Left kidney (tissue), 8 donors: Measurements from ENCODE around the gene MAP1LC3C. TPM values are rescaled to one million over a fixed set of nuclear protein-coding genes. Genes with fewer than 3 reads are reported as not detected.
A peak's percentile ranks its signal among the peaks of the same experiment; 100 is the strongest.

ENCODE experiments used
- DNase-seq: peaks from one replicate; pipeline ENCODE4 v3.0.0-alpha.2; 2013
- long read RNA-seq, 8 donors: transcript quantifications; one replicate each; lab custom pipeline, GENCODE V29; 2026
- polyA plus RNA-seq: library from polyadenylated mRNA; unstranded; fragments of 120-200 nt; gene quantifications from one replicate; pipeline ENCODE4 v1.2.1, GENCODE V29; 2013; ENCODE audit not compliant: insufficient read length

MAP1LC3C gene
- polyA plus RNA-seq, result 1.2 TPM
- long read RNA-seq, donor 1, result 0 reads
- long read RNA-seq, donor 2, result 0 reads
- long read RNA-seq, donor 3, partial matches to known transcripts, result 0 of 1 reads
- long read RNA-seq, donor 3, other reads (novel, unspliced or antisense), result 0 of 1 reads
- long read RNA-seq, donor 4, result 0 reads
- long read RNA-seq, donor 5, result 0 reads
- long read RNA-seq, donor 6, result 0 reads
- long read RNA-seq, donor 7, result 0 reads
- long read RNA-seq, donor 8, partial matches to known transcripts, result 0 of 1 reads
- long read RNA-seq, donor 8, other reads (novel, unspliced or antisense), result 0 of 1 reads

DNA sequence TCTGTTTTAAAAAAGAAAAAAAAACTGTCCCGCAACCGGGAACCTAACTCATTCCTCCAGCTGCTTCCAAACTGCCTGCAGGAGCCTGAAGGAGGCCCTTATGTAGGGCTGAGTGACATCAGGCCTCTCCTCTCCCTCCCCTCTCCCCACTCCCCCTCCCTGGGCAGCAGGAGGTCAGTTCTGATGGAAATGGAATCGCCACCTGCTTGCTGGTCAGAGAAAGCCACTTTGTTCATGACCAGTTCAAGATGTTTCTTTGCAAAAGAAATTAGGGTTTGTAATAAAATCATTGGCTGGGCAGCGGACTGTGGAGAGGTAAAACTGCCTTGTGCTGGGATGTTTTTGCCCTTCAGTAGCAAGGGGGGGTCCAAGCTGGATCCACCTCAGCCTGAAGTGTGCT, at the start of gene MAP1LC3C:
MAP1LC3C (minus strand) TSS at position 73 of the 400 bp plus-strand sequence. CDS start 90 bp downstream, outside the sequence.
- no peak for DNase-seq

DNA sequence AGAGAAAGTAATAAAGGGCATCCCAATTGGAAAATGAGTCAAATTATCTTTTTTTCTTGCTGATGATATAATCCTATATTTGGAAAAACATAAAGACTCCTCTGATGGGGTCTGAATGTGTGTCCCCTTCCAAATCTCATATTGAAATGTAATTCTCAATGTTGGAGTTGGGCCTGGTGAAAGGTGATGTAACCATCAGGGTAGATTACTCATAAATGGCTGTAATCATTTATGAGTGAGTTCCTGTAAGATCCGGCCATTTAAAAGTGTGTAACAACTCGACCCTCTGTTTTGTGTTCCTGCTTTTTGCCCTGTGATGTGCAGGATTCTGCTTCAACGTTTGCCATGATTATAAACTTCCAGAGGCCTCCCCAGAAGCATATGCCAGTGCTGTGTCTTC, 44.3 kb upstream of the MAP1LC3C start:
- DNase-seq, result no peak

DNA sequence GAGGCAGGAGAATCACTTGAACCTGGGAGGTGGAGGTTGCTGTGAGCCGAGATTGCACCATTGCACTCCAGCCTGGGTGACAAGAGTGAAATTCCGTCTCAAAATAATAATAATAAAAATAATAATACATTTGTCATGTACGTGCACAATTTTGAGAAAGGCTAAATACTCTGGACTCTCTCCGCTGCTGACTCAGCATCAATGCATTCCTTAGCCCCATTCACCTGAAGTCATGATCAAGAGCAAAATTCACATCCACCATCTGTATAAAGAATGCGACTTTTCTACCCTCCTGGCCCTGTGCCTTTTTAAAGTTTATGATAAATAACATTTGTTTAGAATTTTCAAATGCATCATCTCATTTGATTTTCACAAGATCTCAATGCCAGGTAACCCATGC, 35.5 kb upstream of the MAP1LC3C start:
- no peak for DNase-seq

DNA sequence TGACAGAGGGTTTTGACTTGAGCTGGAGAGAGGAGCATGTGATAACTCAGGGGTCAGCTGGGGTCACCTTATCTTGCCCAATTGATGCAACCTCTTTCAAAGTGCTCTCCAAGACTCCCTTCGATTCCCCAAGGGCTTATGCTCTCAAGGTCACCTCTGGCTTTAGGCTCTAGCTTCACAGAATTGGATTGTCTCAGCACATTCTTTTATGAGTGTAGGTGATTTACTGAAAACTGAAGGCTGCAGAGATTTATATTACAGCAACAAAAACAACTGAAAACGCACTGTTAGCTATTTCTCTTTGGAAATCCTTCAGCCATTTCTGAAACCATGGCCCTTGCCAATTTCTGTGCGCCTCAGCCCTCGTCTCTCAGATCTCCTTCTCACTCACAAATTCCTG, 34.5 kb upstream of the MAP1LC3C start:
- peak; percentile 32 for DNase-seq

DNA sequence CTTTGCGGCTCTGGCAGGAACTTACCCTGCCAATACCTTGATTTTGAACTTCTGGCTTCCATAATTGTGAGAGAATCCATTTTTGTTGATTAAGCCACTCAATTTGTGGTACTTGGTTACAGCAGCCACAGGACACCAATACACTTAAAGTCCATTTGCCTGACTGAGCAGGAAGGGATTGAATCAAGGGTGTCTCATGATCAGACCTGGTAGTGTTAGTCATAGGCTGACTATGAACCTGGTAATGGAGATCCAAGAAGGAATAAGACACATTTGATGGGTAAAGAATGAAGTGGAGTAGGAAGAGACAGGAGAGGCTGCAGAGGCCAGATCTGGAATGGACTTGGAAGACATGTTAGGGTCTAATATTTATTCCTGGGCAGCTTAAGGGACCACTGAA, 31.2 kb upstream of the MAP1LC3C start:
- no peak for DNase-seq

DNA sequence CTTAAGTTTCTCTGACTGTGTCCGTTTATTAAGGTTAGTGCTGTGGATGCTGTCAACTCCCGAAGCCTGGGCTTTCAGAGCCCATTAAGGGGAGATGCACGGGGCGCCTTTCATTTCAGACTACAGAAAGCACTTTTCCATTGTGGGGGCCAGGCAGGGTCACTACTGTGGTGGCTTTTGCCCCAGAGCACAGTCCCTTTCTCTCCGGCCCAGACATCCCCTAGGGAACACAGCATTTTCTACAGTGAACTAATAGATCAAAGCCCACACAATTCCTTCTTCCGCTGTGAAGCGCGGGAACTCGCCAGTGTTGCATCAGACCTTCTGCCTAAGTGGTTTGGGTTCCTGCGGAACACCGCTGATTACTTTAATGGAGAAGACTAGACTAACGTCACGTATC, 26.8 kb upstream of the MAP1LC3C start:
- no peak for DNase-seq

DNA sequence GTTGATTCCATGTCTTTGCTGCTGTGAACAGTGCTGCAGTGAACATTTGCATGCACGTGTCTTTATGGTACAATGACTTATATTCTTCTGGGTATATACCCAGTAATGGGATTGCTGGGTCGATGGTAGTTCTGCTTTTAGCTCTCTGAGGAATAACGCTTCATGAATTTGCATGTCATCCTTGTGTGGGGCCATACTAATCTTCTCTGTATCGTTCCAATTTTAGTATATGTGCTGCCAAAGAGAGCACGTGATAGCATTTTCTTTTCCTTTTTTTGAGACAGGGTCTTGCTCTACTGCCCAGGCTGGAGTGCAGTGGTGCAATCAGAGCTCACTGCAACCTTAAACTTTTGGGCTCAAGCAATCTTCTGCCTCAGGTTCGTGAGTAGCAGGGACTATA, 24.9 kb upstream of the MAP1LC3C start:
- DNase-seq, result no peak

DNA sequence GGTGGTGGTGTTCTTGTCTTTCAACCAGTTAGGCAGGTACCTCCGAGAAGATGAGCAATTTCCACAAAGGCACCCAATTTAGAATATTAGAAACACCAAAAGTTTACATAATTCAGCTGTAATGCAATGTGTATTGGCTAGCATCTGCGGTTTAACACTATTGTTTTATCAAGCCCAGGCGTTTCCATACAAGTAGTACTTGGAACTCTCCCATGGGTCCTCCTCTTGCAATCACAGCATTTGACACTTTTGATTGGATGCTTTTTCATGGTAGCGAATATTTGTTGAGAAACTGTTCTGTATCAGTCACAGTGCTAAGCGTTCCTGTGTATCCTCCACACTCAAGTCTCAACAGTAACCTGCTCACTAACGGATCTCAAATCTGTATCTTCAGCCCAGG, 20.1 kb upstream of the MAP1LC3C start:
- DNase-seq, result no peak

DNA sequence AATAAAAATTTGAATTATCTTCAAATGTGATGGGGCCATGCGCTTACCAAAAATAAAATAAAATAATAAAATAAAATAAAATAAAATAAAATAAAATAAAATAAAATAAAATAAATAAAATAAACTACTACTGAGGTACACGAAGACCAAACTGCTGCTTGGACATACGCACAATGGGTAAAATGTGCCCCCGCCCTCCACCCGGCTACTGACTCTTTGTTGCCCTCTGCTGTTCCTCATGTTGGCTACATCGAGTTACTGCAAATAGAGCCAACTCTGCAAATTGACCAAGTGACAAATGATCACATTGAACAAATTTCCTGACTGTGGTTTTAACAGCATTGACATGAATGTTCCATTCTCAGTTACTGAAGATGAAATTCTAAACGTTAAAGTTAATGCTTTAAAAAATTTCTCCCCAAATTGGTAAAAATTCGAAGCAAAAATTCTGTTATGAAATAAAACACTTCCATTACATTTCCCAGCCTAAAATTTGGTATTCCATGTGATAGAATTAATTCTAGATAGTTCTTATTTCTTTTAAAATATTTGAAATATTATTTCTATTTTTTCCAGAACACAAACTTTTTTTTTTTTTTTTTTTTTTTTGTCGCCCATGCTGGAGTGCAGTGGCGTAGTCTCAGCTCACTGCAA, 18.8 kb upstream of the MAP1LC3C start:
- DNase-seq, result peak; percentile 19

DNA sequence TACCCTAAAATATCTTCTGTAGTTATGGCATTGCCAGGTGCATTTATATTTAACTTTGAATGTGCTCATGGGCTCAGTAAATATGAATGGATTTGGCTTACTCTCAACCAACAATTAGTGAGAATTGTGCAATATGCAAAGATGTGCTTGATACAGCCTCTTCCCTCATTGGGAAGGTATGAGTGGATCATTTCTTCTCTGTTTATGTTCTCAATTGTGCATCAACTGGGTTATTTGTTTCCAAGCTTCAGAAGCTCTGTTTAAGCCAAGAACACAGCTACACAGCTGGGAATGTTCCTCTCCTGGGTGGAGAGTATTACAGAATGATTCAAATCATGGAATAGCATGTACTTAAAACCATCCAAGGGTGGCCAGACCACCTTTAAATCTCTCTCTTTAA, 17.6 kb upstream of the MAP1LC3C start:
- DNase-seq, result no peak

DNA sequence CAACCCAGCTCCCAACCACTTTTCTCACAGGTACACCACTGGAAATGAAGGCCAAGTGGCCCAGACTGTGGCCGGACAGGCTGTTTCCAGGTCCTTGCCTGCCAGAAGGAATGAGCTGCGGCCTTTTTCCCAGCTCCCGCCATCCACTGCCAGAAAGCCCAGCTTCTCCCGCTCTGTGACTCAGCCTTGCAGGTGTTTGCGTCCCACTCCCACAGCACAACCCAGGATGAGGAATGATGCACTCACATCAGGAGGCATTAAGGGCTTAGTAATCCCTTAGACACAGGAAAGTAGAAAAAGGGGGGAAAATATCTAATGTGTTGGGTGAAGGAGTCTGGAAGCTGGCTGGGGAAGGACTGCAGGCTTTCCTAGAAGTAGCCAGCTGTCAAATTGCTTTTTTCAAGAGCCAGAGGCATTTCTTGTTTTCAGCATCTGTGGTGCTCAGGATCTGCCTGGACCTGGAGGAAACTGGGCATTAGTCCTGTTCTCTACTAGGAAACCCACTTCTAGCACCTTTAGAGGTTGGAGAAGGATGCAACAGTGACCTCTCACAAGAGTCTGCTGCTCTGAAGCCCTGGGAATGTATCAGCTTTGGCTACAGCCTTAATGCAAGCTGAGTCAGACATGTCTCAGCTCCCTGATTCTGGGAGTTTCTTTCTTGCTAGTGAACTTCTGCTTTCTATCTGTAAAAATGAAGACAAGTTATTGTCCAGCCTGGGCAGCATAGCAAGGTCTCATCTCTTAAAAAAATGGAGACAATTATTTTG, 13.2 kb upstream of the MAP1LC3C start:
- DNase-seq, result no peak

DNA sequence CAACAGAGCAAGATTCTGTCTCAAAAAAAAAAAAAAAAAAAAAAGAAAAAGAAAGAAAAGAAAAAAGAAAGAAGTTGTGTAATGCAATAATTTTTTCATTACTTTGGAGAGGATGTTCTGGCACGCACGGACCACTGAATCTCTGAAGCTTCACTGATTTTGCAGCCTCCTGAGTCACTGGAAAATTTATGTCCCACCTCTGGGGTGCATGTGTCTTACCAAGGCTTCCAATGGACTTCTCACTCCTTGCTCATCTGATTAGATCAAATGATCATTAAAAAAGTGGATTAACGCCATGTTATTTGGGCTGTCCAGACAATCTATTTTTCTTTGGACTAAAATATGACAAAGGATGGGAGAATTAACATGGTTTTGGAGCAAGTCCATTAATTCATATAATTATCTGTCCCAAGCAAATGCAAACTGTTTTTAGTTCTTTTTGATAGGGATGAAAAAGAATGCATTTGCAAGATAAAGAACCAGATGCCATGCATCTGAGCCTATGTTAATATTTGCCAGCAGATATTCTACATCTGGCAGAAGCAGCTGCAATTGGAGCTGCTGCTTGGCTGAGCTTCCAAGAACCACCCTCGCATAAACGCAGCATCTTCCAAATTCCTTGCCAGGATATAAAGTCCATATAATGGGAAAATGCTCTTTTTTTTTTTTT, 10.1 kb upstream of the MAP1LC3C start:
- no peak for DNase-seq

DNA sequence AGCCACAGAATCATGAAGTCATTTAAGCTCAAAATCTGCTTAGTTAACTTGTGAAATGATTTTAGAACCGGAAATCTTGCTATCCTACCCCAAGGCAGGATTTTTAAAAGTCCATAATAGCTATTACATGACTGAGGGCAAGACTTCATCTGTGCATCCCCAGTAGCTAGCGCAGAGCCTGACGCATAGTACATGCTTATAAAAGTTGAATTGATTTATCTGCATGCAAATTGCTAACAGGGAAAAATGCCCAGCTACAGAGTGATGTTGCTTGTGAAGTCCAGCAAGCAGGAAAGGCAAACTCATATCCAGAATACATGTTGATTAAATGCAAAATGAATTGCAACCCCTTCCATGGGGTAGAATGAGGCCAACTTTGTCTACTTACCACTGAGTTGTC, 8.1 kb upstream of the MAP1LC3C start:
- no peak for DNase-seq

DNA sequence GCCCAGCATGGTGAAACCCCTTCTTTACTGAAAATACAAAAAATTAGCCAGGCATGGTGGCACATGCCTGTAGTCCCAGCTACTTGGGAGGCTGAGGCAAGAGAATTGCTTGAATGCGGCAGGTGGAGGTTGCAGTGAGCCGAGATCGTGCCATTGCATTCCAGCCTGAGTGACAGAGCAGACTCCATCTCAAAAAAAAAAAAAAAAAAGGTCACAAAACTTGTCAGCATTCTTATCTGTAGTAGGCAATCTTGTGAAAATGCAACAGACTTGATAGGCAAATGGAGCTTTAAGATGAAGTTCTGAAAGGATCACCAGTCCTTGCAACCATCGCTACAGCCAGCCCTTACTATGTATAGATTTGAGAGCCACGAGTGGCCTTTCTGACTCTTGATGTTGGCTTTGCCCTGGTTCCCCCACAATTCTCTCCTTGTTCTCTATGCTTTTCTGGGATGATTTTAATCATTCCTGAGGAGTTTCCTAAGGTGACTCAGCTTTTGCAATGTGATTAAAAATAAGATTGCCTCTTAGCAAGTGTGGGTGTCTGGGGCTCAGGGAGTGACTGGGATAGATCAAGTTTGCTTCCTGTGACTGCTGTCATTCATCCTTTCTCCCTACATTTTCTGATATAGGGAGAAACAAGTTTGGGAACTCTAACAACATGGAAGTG, 7.1 kb upstream of the MAP1LC3C start:
- no peak for DNase-seq

DNA sequence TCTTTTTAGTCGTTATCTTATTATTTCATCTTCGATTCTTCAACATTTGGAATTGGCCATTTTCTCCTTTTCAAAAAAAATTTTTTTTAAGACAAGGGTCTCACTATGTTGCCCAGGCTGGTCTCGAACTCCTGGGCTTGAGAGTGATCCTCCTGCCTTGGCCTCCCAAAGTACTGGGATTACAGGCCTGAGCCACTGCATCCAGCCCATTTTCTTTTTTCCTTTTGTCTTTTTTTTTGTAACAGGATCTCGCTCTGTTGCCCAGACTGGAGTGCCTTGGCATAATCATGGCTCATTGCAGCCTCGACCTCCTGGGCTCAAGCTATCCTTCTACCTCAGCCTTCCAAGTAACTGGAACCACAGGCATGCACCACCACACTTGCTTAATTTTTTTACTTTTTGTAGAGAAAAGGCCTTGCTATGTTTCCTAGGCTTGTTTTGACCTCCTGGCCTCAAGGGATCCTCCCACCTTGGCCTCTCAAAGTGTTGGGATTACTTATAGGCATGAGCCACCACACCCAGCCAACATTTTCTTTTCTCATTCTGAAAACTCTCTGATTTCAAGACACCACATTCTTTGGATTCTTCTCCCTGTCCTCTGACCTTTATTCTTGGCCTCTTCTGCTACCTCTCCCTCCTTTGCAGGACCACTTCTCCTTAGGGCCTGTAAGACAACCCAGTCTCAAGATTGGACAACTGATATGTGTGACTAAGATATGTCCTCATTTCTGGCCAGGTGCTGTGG, 6.0 kb upstream of the MAP1LC3C start:
- DNase-seq, result no peak

DNA sequence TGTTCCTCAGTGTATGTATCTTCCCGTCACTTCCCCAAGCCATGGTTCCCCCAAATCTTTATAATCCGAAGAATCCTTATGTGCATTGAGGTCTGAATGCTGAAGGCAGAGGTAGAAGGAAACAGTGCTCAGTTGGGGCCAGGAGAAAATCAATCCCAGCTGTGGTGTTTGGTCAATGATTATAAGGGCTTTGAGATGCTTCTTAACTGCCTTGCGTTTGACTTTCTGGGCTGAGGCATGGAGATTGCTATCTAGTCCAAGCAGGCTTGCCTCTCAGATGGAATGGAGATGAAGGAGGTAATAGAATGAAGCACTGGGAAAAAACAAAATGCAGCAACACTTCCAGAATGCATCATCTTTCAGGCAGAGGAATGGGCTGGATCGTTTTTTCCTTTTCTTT, 3.6 kb upstream of the MAP1LC3C start:
- DNase-seq, result no peak

DNA sequence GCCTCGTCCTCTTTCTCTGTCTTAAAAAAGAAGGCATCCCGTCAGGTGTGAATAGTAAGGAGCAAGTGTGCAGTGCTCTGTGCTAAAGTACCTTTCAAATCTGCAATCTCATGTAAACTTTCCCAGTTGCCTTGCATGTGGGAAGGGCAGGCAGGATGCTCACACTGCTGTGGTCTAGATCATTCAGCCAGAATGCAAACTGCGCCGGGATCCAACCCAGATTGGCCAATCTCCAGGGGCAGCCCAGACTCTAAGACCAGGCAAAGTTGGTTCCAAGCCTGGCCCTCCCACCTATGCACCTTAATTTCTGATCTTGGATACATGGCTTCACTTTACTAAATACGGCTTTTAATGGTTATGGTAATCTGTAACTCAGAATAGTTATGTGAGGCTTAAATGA, 3.2 kb upstream of the MAP1LC3C start:
- no peak for DNase-seq

DNA sequence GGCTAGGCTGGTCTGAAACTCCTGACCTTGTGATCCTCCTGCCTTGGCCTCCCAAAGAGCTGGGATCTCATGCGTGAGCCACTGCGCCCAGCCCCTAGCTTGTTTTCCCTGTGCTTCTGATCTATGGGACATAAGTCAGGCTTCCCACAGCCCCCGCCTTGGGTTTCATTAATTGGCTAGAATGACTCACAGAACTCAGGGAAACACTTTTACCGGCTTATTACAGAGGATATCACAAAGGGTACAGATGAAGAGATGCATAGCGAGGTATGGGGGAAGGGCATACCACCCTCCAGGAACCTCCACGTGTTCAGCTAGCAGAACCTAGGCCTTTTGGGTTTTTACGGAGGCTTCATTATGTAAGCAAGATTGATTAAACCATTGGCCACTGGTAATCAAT, 1.5 kb upstream of the MAP1LC3C start:
- no peak for DNase-seq

DNA sequence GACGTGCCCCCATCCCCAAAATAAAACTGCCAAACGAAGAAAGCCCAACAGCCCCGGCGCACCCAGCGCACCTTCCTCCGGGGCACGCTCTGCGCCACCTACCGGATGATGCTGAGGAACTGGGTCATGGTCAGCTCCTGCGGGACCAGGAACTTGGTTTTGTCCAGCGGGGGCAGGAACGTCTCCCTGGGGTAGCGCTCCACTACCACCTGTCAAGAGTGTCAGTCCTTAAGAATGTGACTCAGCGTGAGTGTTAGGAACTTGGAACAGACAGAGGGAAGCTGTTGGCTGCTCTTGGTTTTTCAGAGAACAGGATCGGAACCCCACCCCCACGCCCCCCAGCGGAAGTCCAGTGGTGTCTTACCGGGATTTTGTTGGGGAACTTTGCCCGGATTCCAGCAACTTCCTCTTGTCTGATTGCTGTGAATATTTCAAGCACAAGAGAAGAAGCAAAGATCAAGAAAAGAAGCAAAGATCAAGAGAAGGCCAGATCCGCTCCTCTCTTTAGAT, 431 bp downstream of the MAP1LC3C start:
- DNase-seq, result peak; percentile 59

DNA sequence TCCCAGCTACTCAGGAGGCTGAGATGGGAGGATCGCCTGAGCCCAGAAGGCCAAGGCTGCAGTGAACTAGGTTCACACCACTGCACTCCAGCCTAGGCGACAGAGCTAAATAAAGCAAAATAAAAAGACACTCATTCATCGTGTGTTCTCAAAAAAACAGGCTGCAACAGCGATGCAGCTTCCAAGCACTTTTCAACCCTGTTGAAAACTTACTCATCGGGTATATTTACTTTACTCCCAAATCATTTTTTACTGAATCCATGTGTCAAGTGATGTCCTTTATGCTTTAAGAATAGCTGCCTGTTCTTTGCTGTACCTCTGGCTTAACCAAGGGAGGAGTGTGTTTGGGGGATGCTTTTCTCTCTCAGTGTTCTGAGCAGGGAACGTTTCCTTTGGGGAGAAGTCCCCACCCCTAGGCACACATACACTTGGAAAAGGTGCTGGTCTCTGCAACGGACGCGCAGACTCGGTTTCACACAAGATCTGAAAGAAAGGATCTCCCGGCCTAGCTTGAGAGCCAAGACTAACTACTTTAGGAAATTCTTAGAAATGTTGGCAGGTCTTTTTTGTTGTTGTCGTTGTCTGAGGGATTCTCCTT, 1.4 kb downstream of the MAP1LC3C start:
- no peak for DNase-seq

DNA sequence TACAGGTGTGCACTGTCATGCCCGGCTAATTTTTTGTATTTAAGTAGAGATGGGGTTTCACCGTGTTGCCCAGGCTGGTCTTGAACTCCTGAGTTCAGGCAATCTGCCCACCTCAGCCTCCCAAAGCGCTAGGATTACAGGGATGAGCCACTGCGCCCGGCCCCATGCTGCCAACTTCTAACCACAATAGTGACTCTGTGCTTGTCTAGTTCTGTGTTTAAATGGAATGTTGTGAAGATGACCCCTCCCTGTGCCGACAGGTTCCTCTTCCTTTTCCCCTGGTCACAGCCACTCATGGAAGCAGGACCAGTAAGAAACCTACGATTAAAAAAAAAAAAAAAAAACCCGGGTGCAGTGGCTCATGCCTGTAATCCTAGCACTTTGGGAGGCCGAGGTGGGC, 4.7 kb downstream of the MAP1LC3C start:
- DNase-seq, result no peak
